Measurements from ENCODE around the gene CAMP. TPM values are rescaled to one million over a fixed set of nuclear protein-coding genes. Genes with fewer than 3 reads are reported as not detected.

Gene CAMP
- total and polyA plus RNA-seq, 7 donors, result 1.1 to 1.2 TPM; not detected in 5

- intact Hi-C loops (cut with DNase I), result no loop called here
Observed at GRCh38 chr3:48236531-48236930, 13.2 kb downstream of the CAMP start.

GRCh38 chr3:48238531-48239085 is 15.3 kb downstream of the CAMP start:
- no peaks in the 10 kb centered on the region for H3K9me3 ChIP-seq
- WGBS, 2 donors, result 76 to 91% methylated on average over 15 of the region's 15 CpGs
- no peaks in the 10 kb centered on the region for H3K36me3 ChIP-seq
- no peak overlapping the region for H3K4me3 ChIP-seq
- TF ChIP-seq POLR2A (IDR thresholded peaks at IDR 0.05) (no peak), CTCF (IDR thresholded peaks at IDR 0.05) (no peak), EP300 (IDR thresholded peaks at IDR 0.05) (no peak), POLR2AphosphoS5 (IDR thresholded peaks at IDR 0.05) (no peak)
- intact Hi-C loops (cut with DNase I), result no loop called here
- peaks cover 0 to 23% (median 18%) of the 10 kb centered on the region in 4 donors for H3K4me1 ChIP-seq
- no peak overlapping the region for H3K27ac ChIP-seq
- DNase-seq, result peak; percentile 45
- no peaks in the 10 kb centered on the region for H3K27me3 ChIP-seq

More at GRCh38 chr3:48236531-48236930, 13.2 kb downstream of the CAMP start:
- Histone ChIP-seq H3K4me1 (peaks cover 0 to 18% (median 13%) of the 10 kb centered on the region in 4 donors), H3K9me3 (no peaks in the 10 kb centered on the region), H3K27ac (peak overlapping the region in 2 of 4 donors; percentile 24), H3K27me3 (no peaks in the 10 kb centered on the region), H3K36me3 (no peaks in the 10 kb centered on the region), H3K4me3 (no peak overlapping the region)
- peak; percentile 47 for DNase-seq
- TF ChIP-seq POLR2AphosphoS5 (IDR thresholded peaks at IDR 0.05) (no peak), CTCF (IDR thresholded peaks at IDR 0.05) (no peak), POLR2A (IDR thresholded peaks at IDR 0.05) (no peak), EP300 (IDR thresholded peaks at IDR 0.05) (no peak)
- WGBS, 2 donors, result 86 to 88% methylated on average over 1 of the region's 1 CpG

- peak overlapping the region; percentile 72 to 83 (median 76) for H3K4me3 ChIP-seq
- peak; percentile 52 for DNase-seq
- TF ChIP-seq EP300 (IDR thresholded peaks at IDR 0.05) (no peak), POLR2AphosphoS5 (IDR thresholded peaks at IDR 0.05) (no peak), CTCF (IDR thresholded peaks at IDR 0.05) (no peak), POLR2A (IDR thresholded peaks at IDR 0.05) (no peak)
- no peaks in the 10 kb centered on the region for H3K36me3 ChIP-seq
- H3K27me3 ChIP-seq, result no peaks in the 10 kb centered on the region
- intact Hi-C loops (cut with DNase I), result loop anchor here (2.0 kb wide), 1 partner anchor 51 kb away; the partner anchor contains the start of gene CDC25A
- WGBS, 2 donors, result 79 to 80% methylated on average over 20 of the region's 20 CpGs
- H3K4me1 ChIP-seq, result peaks cover 0 to 23% (median 18%) of the 10 kb centered on the region in 4 donors
- peak overlapping the region; percentile 87 to 89 (median 88) for H3K27ac ChIP-seq
- H3K9me3 ChIP-seq, result no peaks in the 10 kb centered on the region
Observed at GRCh38 chr3:48240000-48240963, 17.0 kb downstream of the CAMP start.

- Histone ChIP-seq H3K27ac (peak overlapping the region; percentile 87 to 89 (median 88)), H3K36me3 (no peaks in the 10 kb centered on the region), H3K4me1 (peaks cover 0 to 23% (median 18%) of the 10 kb centered on the region in 4 donors), H3K4me3 (peak overlapping the region; percentile 72 to 83 (median 76)), H3K9me3 (no peaks in the 10 kb centered on the region), H3K27me3 (no peaks in the 10 kb centered on the region)
- WGBS, 2 donors, result 45 to 50% methylated on average over 26 of the region's 26 CpGs
- TF ChIP-seq CTCF (IDR thresholded peaks at IDR 0.05), result no peak
- TF ChIP-seq POLR2A (IDR thresholded peaks at IDR 0.05), result no peak
- peak in 1 of 4 donors; percentile 27 for TF ChIP-seq POLR2AphosphoS5 (IDR thresholded peaks at IDR 0.05)
- no peak for TF ChIP-seq EP300 (IDR thresholded peaks at IDR 0.05)
- intact Hi-C loops (cut with DNase I), result loop anchor here (2.0 kb wide), 1 partner anchor 53 kb away; the partner anchor contains the start of gene CDC25A
- DNase-seq, result peak; percentile 57
Observed at GRCh38 chr3:48241796-48242455, 18.6 kb downstream of the CAMP start.

Measured in sigmoid colon (tissue), 7 donors.